GM21423 (cell line): ENCODE measurements around the gene KRTAP5-3.

Experiments used
- ATAC-seq: cut with Tn5 transposase; IDR thresholded peaks from one replicate; pipeline ENCODE4 v1.9.1; 2021; ENCODE audit warnings: mild to moderate bottlenecking, moderate library complexity; ENCODE audit not compliant: unreplicated experiment

KRTAP5-3 gene

GRCh38 chr11:1566381-1567051, 41.7 kb downstream of the KRTAP5-3 start:
- ATAC-seq: no peak

- no peak for ATAC-seq
These were observed 42.4 kb downstream of the KRTAP5-3 start for GRCh38 chr11:1565904-1566247.

- no peak for ATAC-seq
These were observed 42.9 kb downstream of the KRTAP5-3 start for GRCh38 chr11:1565173-1565903.

- no peak for ATAC-seq
These were observed 43.6 kb downstream of the KRTAP5-3 start for GRCh38 chr11:1564535-1565172.

- ATAC-seq: no peak
These were observed 44.3 kb downstream of the KRTAP5-3 start for GRCh38 chr11:1563697-1564534.

GRCh38 chr11:1563149-1563638, 45.1 kb downstream of the KRTAP5-3 start:
- no peak for ATAC-seq

GRCh38 chr11:1562469-1563148, 45.7 kb downstream of the KRTAP5-3 start:
- ATAC-seq: no peak

GRCh38 chr11:1561955-1562354, 46.3 kb downstream of the KRTAP5-3 start:
- no peak for ATAC-seq

- no peak for ATAC-seq
These were observed 47.0 kb downstream of the KRTAP5-3 start for GRCh38 chr11:1561266-1561665.

- no peak for ATAC-seq
These were observed 47.5 kb downstream of the KRTAP5-3 start for GRCh38 chr11:1560649-1561251.

- no peak for ATAC-seq
These were observed 48.1 kb downstream of the KRTAP5-3 start for GRCh38 chr11:1560002-1560648.

GRCh38 chr11:1559111-1559951, 48.9 kb downstream of the KRTAP5-3 start:
- no peak for ATAC-seq

GRCh38 chr11:1558775-1559110, 49.5 kb downstream of the KRTAP5-3 start:
- ATAC-seq: no peak

GRCh38 chr11:1557904-1558774, 50.1 kb downstream of the KRTAP5-3 start:
- no peak for ATAC-seq
